GM18508 (cell line): ENCODE data around the gene PTPRT.

ENCODE experiments used
- ATAC-seq: cut with Tn5 transposase; IDR thresholded peaks from one replicate; pipeline ENCODE4 v1.9.1; 2021; ENCODE audit warnings: moderate number of reproducible peaks; ENCODE audit not compliant: insufficient read depth, unreplicated experiment

The PTPRT gene

DNA sequence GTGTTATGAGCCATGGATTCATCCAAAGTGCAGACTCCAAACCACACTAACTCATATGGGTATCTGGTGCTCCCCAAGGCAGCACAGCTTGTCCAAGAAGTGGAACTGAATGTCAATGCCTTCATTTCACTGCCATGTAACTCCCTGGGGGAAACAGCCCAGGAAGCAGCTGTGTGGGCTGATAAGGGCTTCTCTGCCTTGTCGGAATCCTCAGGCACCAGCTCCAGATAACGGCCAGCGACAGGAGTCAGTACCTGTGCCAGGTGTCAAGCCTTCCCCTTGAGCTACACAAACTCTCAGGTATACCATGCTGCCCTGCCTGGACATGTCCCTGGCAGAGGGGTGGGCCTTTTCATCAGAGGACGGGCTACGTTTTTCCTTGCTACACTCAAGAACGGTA lies 819.6 kb downstream of the PTPRT start:
- ATAC-seq: no peak

DNA sequence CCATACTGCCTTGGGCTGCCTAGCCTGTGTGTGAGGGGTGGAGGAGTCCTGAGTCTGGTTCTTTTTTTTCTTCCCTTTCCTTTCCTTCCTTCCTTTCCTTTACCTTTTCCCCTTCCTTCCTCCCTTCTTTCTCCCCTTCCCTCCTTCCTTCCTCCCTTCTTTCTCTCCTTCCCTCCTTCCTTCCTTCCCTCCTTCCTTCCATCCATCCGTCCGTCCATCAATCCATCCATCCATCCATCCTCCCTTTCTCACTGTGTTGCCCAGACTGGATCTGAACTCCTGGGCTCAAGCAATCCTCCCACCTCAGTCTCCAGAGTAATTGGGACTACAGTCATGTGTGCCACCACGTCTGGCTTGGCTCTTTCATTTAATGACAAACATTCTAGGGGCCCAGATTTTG lies 820.8 kb downstream of the PTPRT start:
- no peak for ATAC-seq

DNA sequence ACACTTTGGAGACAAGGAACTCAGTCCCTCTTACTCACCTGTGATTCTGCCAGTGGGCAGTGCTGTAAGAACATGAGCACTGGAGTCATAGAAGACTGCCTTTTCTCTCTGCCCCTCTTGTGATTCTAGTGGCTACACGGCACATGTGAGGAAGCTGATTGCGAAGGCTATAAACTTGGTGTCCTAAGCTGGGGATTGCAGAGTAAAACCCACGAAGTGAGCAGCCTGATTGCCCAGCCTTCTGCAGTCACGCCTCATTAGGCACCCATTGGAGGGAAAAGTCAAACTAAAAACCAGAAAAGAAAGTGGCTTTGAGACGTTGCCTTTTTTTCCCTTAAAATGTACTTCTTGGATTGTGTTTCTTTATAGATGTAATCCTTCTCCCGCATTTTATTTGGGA lies 823.1 kb downstream of the PTPRT start:
- ATAC-seq: no peak

DNA sequence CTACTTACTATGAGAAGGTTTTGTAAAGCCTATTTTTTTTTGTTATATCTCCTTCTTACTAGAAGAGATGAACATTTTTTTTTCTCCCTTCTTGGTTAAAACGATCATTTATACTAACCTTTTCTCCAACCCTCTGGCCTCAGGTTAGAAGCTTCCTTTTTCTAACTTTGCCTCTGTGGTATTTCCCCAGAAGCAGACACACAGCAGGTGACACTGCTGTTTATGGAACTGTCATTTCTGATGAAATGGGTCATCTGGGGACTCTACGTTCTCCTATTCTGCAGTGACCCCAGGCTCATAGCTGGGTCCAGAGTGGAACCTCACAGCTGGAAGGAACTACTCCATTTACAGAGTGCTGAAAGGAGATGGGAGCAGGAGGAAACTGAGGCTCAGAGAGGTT lies 825.3 kb downstream of the PTPRT start:
- ATAC-seq: no peak

DNA sequence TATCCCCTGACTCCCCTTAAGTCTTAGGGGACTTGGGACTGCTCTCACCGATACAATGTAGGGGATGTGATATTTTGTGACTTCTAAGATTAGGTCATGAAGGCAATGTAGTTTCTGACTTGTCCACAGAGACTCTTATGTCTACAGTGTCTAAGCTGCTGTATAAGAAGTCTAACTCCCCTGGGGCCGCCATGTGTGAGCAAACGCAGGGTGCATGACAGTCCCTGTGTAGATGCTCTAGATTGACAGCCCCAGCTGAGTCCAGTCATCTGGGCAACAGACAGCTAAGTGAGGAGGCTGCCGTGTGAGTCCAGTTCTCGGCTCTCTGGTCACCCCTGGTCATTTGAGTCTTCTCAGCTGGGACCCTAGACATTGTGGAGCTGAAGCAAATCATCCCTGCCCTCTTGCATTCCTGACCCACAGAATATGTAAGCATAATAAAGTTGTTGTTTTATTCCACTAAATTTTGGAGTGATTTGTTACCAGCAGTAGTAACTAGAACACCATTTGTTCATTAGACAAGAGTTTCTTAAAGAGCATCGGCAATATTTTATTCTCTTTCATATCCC lies 828.2 kb downstream of the PTPRT start:
- ATAC-seq: no peak

DNA sequence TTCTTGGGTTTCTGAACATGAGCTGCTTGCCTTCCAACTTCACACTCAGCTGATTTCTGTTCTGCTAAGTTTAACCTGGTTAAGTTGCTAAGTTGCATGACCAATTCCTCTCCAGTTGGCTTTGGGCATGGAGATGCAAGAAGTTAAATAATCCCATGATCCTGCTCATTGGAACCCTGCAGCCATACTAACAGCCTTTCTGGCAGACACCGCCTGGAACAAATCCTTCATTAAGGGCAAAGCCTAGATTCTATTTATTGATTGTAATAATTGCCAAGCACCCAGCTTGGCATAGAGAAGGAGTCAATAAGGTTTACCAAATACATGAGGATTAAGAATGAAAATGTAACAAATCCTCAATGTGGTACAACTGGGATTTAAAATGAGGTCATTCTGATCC lies 829.1 kb downstream of the PTPRT start:
- ATAC-seq: no peak

DNA sequence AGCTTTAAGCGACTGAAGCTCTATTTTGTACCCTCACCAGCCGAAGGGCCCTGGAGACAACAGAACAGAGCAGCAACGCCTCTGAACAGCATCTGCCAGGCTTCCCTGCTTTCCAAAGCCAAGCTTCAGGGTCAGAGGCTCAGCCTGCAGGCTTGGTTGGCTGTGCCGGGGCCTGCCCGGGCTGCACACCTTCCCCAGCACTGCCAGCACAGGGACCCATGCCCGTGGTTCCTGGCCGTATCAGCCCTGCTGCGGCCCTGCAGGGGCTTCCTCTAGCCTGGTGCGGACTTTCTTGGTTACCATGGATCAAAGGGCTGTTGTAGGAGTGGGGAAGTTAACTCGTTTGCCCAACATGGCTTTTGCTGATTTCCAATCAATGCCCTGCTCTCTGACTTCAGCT lies 830.1 kb downstream of the PTPRT start:
- no peak for ATAC-seq

DNA sequence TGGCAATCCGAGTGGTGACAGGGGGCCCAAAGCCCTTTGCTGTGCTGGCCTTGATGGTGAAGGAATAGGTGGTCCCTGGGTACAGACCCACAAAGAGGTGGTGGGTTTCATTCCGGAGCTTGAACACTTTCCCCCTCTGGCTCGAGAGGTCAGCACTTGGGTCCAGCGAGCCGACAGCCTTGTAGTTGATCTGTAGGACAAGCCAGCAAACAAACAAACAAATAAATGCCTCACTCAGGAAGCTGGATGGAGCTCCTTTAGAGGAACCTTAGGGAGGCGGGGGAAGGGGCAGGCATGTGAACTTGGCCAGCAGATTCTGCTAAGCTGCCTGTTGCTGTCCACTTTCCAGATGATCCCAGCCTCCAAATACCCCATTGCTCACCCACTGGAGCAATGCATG lies 837.6 kb downstream of the PTPRT start:
- no peak for ATAC-seq

DNA sequence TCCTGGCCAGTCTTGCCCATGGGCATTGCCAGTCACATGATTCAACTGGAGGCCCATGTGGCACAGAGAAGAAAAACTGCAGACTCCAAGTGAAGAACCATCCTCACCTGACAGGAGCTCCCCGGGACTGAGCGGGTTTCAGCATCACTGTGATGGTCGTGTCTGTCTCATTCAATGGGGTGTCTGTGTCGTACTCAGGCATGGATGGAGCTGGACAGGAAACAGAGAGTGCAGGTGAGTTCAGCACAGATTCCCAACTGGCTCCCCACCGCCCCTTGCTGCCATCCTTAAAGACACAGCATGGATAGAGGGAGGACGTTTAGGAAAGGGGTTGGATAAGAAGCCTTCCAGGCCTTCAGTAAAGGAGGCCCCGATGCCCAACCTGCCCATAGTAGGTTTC lies 839.2 kb downstream of the PTPRT start:
- ATAC-seq: no peak

DNA sequence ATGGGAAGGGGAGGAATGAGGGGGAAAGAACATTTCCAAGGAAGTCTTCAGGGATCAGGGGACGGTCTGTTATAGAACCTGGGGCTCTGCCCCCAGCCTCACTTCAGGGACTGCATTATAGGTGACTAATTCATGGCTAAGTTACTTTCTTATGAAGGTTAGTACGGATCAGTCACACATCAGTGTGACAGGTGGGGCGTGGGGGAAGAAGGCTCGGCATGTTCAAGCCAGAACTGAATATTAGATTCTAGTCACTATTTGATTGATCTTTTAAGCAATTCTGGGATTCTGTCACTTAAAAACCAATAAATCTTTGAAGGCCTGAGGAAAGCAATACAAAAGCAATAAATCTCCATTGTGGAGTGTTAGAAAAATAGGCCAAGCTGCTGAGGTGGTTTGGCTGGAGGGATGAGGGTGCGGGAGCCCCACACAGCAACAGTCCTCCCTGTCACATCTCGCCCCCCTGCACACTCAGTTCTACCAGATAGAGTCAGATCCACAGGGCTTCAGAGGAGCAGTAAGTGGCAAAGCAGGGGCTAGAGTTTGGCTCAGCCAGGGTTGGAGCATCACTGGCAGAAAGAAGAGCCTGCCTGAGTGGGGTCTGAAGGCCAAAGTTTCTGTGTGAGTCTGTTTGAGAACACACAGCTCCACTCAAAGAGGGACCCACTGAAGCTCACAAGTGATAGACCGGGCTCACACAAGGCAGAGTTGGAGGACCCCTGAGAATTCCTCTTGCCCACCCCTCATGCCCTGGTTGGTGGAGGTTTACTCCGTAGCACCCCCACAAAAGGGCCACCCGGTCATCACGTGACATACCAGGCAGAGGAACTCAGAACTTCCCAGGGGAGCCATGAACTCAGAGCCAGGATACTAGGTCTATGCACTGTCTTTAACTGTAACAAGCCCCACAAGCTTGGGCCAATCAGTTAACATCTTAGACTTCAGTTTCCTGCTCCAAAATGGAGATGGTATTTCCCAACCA lies 843.2 kb downstream of the PTPRT start:
- ATAC-seq: no peak

DNA sequence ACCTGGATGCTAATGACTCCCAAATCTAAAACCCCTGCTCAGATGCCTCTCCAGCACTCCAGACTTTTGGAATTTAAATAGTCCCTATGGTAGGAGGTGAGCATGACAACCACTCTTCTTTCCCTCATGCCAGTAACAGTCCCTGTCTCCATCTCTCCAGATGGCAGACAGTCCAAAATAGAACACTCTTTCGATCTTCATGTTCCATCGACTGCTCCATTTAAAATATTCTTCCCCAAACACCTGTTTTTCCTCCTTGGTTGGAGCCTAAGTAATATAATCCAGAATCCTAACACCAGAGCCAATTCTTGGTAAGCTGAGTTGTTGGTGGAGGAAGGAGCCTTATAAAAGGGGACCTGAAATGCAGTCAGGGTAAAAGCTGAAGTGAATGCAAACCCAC lies 848.1 kb downstream of the PTPRT start:
- no peak for ATAC-seq

DNA sequence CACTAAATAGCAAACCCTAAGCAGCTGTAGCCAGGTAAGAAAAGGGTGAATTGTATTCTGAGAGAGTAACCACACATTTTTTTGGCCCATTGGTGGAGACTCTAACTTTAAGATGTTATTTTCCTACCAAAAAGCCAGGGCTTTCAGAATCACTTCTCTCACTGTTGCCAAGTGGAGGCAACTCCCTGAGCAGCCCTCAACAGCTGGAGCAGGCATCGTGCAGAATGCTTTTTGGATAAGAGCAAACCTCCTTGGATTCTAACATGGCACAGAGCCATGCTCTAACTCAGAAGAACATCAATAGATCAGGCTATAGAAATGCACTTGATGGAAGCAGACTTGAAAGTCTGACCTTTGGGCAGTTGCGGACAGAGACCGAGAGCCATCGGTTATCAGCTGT lies 849.3 kb downstream of the PTPRT start:
- no peak for ATAC-seq

DNA sequence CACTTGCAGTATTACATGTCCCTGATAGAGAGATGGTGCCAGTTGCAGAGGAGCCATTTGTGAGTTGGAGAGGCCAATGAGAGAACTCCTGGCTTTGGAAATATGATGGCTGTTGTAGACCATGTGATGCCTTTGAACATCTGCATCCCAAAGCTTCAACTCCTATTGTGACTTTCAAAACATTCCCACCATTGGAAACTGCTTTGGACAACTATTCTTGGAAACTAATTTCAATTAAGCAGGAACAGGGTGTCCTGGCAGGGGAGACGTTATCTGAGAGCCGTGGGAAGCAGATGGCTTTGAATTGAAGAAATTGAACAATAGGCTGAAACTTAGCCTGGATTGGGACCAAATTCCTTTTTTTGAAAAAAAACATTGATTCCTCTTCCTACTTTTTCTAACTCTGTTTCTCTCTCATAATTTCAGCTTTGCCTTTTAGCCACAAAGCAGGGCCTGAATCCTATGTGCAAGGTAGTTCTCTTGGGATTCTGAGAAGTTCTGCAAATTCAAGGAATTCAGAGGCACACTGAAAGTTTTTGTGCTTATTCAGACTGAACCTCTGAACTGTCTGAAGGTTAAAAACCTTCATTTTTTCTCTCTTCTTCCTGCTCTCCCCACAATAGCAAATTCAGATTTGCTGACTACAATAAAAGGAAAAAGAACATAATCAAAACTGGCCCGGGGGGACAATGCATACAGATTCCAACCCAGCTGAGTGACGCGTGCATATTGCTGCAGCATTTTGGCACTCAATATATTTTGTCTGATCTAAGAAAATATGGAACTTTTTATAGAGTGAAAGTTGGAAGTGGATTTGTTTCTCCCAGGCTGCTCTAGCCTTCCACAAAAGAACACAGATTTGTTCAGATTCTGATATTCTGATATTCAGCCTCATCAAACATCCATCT lies 851.2 kb downstream of the PTPRT start:
- no peak for ATAC-seq

DNA sequence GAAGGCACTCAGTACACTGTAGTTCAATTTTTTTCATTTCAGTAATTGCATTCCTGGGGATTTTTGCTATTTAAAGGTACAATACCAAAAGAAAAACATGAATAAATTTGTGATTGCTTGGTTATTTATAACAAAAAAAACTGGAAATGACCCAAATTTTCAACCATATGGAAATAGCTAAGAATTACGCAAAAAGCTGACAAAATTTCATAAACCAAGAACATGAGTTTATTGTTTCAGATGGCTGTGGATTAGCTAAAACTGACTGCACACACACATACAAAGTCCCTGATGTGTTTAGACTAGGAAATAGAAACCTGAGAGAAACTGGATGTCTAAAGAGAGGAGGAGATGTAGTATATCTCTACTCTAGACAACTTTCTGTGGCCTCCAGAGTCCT lies 853.1 kb downstream of the PTPRT start:
- ATAC-seq: no peak

DNA sequence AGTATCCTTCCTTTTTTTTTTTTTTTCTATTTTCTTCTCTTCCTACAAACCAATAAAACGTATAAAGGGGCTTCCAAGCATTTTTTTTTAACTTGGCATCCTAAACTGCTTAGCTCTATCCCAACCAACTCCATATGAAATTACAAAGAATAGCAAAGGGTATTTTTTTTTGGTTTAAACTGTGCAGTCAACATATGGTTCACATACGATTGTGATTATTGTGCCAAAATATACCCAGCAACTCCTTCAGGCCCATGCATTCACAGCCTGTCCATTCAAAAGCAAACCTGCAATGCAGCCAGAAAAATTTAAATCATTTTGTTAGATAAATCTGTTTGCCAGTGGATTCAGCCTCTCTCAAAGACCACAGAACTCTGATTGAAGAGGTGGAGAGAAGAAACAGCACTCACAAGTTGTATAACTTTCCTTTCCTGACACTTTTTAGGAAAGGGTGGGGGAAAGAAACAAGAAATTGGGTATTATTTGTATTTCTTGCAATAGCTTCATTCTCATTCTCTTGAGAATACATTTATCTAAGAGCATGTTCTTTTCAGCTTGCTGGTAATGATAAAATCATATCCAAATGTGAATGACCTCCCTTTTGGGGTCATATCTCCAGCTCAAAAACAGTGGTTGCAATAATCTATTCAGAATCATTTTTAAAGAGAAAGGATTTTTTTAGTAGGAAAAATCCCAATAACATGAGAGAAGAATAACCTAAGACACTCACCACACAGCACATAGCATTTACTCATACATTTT lies 870.3 kb downstream of the PTPRT start:
- ATAC-seq: no peak

DNA sequence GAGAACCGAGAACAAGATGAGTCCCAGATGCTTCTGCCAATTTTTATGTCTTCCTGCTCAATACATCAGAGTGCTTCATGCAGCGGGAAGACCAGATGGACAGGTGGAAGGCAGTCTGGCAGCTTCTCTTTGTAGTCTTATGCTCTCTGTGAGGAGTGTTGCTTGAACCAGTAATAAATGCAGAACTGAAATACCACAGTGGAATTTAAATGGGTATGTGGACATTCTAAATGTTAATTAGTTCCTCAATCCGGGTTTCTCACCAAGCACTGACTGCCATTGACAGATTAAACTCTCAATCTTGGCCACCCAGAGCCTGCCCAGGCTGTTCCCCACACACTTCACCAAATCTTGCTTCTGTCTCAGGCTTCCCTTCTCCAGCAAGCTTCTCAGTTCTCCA lies 876.0 kb downstream of the PTPRT start:
- no peak for ATAC-seq

DNA sequence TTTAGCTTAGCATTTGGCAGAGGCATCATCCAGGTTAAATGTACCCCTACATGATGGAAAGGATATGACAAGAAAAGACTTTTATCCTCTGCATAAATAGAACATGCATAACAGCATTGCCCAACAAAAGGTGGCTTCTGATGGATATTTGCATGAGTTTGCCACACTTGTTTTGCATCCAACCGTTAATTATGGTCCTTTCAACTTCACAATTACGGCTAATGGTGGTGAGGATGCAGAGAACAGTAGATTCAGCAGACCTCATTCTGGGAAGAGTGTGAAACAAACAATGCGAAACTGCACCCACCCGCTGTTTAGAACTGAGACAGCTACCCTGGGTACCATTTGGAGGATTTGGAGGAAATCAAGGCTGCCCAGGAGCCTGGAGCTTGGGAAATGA lies 880.7 kb downstream of the PTPRT start:
- ATAC-seq: no peak

DNA sequence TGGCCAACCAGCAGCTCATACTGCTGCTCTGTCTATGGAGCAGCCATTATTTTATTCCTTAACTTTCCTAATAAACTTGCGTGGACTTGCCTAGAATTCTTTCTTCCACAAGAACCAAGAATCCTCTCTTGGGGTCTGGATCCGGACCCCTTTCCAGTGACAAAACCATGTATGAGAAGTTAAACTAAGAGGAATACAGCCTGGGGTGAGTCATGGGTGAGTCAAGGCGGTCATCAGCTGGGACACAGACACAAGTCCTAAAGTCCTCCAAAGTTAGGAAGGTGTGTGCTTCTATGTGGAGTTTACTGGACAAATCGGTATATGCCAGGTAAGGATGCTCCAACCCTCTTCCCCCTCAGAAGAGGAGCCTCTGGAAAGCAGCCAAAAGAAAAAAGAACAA lies 881.5 kb downstream of the PTPRT start:
- ATAC-seq: no peak

DNA sequence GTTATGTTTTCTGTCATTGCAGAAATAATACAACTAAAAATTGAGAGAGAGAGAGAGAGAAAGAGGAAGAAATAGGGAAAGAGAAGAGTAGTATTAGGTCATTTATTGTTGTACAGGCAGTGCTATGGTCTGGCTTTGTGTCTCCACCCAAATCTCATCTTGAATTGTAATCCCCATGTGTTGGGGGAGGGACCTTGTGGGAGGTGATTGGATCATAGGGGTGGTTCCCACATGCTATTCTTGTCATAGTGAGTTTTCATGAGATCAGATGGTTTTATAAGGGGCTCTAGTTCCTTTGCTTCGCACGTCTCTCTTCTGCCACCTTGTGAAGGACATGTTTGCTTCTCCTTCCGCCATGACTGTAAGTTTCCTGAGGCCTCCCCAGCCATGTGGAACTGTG lies 894.1 kb downstream of the PTPRT start:
- ATAC-seq: no peak

DNA sequence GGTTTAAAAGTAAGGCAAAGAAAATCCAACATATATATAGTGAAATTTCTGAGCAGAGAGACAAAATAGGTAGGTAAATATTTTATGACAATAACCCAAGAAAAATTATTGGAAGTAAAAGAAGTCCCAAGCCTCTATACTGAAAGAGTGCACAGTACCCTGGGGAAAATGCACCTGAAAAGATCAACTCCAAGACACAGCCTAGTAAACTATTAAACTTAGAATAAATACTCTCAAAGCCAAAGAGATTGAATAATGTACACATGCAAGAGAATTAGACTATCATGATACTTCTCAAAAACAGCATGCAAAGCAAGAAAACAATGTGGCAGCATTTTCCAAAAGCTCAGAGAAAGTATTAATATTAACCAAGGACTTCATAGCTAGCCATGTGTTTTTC lies 894.7 kb downstream of the PTPRT start:
- ATAC-seq: no peak
